Measurements from ENCODE around the gene CRTAP.
"Not testable (repeated sequence)": the region's sequence is repeated elsewhere in the genome, so short reads cannot be mapped to it uniquely, and the experiment has no call there.

The CRTAP gene

DNA sequence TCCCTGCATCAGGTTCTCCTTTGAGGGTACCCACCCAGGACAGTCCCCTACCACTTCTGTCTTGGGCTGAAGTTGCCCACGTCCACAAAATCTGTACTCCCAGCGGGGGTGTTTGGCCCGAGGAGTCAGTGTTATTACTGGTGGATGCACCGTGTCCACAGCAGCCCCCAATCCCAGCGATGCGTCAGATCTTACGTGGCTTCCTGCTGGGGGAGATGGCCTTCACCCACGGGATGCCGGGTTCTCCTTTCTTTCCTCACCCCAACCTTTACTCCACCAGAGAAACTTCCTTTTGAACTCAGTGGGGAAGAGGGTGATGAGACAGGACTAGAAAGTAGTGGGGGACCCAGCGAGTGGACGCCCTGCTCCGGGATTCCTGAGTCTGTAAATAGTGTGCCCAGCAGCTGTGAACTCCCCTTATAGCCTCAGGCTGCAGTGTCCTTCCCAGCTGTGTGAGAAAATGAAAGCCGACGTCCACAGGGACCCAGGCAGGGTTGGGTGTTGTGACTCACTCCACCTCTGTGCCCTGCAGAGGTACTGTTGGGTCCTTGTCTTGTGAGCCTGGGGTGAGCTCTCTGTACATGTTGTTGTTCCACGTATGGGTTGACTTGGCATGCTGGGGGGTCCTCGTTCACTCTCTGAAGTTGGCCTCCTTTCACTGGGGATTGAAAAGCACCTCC is 31.5 kb downstream of the CRTAP start:
- DNase-seq, result no peak

DNA sequence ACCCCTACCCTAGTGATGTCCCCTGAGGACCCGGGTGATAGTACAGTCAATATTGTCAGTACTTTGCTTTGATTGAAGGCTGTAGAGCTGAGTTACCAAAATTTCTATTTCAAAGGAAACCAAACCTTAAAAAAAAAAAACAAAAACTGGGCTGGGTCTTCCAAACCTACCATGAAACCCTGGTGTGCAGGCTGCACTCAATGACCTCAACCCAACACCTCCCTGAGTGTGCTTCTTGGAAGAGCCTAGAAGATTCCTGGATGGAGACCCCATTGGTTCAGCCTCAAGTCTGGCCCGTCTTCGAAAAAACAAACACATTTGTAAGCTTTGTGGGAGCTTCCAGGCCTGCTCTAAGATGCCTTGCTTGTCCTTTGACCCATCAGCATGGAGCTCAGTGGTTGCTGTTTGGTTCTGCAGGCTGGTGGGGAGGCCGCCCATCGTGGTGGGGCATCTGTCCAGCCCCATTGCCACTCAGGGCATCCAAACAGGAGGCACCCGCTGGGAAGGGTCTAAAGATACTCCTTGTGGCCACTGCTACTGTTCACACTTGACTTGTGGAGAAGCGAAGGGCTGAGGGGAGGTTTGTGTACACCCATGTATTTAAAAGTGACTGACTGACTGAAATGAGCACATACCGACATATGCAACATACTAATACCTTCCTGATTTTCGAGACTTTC is 32.2 kb downstream of the CRTAP start:
- DNase-seq, result no peak

DNA sequence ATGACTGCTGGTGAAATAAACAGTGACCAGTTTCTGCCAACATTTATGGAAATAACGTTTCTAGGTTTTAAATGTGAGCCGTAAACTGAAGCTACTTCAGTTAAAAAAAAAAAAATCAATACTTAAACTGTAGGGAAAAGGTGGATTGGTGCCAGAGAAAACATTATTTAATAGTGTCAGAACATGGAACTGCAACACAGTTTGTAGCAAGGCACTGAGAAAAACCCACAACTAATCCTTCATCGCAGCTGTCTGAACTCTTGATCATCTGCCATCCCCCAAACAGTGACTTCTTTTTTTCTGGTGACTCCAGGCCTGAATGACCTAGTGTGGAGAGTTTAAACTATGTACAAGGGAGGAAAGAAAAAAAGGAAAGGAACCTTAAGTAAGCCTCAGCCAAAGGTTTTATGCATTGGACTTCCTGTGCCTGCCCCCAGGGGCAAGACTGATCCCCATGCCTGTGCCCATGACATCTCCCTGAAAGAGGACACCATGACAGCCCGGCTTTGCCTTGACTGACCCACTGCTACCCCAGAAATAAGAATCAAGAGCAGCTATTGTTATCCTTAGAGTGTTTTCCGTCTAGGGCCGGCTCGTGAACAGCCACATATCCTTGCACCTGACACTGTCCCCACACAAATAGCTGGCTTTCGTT is 33.1 kb downstream of the CRTAP start:
- no peak for DNase-seq

DNA sequence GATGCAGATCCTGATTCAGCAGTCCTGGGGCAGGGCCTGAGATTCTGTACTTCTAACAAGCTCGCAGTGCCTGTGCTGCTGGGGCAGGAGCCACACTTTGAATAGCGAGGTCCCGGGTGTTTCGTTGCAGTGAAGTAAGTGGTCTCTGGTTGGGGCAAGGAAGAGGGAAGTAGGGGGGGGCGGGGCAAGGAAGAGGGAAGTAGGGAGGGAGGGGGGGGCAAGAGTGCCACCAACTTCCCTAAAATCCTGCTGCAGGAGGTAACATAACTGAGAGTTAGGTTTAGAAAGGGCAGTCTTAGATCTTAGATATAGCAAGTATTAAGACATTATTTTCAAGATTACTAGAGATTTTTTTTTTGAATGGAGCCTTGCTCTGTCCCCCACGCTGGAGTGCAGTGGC is 35.5 kb downstream of the CRTAP start:
- no peak for DNase-seq

DNA sequence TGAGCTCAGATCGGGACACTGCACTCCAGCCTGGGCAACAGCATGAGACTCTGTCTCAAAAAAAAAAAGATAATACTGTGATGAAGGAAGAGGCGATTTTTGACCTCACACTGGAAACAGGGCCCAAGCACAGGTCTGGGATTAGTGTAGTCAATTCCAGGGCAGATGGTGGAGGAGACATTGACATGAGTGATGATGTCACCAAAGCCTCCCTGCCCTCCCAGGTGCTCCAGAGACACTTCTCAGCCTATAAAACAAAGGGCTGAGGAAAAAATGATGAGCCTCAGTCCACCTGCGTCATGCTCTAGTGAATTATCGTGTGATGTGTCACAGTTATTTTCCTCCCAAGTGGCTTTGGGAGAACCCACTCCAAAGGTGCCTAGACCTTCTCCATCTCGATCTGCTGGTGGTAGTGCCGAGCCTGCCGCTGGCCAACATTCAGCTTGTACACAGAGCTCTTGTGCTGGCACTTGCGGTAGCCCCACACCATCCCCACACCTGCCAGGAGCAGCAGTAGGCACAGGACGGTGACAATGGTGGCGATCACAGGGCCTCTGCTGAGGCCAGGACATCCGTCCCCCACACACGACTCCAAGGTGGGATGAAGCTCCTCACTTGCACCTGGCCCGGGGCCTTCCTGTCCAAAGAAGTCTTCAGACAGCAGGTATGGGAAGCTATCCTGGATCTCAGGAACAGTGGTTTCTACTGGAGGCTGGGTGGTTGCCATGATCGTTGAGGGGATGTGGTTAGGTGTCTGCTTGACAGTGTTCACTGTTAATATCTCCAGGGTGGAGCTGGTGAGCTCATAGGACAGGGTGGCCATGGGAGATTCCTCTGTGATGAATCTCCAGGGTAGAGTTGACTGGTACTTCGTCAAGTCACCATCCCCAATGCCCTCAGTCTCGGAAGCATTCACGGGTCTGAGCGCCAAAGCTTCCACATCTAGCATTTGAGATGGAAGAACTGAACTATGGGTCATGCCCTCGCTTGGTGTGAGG is 38.8 kb downstream of the CRTAP start:
- no peak for DNase-seq

DNA sequence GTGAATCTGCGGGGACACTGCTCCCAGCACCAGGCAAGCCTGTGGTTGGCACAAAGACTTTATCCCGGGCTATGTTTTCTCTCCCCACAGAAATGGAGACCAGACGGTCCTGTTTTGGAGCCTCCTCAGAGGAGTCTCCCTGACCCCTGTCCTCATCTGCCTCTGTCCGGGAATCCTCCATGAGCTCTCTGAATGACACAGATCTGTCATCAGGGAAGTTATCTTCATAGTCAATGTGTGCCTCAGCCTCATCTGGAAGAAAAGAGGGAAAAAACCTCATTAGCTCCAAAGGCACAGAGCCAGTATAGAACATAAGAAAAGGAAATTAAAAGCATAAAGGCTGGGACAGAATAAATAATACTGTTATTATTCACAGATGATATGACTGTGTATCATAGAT is 40.0 kb downstream of the CRTAP start:
- DNase-seq, result no peak

DNA sequence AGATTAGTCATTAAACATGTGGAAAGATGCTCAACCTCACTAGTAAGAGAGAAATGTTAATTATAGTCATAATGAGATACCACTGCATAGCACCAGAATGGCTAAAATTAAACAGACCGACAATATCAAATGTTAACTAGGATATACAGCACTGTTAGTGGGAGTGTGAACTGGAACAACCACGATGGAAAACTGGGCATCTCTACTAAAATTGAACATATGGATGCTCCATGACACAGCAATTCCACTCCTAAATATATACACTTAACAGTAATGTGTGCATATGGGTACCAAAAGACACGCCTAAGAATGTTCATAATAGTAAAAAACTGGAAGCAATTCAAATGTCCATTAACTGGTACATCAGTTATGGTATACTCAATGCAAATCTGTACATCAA is 41.5 kb downstream of the CRTAP start:
- no peak for DNase-seq

DNA sequence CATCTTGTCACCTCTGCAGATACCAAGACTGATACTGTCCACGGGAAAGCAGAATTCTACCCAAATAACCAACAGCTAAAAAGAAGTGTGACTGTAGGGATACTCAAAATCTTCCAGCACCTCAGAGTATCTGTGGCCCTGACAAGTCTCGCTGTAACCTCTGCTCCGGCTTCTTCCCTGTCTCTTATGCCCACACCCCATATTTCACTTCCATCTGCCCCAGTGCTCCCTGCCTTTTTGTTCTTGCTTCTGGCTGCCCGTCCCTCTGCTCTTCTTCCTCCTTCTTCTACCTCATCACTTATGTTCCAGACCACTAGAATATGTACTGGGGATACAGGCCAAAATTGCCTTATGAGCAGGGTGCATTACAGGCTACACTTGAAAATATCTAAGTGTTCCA is 45.4 kb downstream of the CRTAP start:
- DNase-seq, result no peak

DNA sequence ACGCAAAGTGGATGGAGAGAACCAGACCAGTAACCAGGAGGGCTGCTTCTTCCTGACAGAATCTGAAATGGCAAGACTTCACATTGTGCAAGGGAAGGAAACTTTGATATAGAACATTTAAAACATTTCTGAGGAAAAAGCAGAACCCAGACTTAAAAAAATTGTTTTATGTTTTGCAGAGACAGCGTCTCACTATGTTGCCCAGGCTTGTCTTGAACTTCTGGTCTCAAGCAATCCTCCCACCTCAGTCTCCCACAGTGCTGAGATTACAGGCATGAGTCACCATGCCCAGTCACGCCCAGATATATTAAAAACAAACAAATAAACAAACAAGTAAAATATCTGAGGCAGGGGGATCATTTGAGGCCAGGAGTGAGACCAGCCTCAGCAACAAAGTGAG is 46.2 kb downstream of the CRTAP start:
- DNase-seq, result no peak

DNA sequence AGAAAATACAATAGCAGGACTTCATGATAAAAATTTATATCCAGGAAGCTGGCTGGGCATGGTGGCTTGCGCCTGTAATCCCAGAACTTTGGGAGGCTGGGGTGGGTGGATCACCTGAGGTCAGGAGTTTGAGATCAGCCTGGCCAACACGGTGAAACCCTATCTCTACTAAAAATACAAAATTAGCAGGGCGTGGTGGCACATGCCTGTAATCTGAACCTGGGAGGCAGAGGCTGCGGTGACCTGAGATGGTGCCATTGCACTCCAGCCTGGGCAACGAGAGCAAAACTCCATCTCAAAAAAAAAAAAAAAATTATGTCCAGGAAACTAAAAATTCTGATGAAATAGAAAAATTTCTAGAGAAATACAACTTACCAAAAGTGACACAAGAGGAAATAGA is 48.8 kb downstream of the CRTAP start:
- DNase-seq, result not testable (repeated sequence)

DNA sequence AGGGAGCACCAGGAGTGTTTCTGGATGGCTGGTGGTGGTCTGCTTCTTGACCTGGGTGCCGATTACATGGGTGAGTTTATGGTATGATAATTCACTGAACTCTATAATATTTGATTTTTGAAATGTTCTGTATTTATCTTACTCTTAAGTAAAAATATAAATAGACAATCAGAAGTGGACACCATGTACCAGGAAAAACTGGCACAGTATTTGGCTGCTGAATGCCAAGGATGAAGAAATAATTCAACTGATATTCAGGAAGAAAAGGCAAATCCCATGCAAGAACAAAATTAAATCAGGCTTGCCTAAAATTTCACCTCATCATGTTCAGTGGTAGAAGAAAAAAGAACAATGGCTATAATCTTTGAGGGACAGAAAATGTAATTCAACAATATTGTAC is 51.6 kb downstream of the CRTAP start:
- no peak for DNase-seq

DNA sequence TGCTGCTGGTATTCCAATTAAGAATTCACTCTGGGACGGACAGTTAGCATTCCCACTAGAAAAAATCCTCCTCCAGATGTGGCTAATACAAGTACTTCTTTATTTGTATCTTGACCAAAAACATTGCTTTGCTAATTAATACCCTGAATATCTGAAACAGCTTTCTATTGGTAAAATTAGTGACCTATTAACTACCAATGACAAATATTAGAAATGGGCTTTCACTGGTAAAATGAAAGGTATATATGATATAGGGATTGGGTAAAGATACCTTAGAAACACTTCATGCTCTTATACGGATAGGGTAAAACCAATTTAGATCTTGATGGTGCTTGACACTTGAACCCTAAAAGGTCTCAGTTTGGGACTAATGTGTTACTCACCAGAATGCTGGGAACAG is 52.3 kb downstream of the CRTAP start:
- no peak for DNase-seq

DNA sequence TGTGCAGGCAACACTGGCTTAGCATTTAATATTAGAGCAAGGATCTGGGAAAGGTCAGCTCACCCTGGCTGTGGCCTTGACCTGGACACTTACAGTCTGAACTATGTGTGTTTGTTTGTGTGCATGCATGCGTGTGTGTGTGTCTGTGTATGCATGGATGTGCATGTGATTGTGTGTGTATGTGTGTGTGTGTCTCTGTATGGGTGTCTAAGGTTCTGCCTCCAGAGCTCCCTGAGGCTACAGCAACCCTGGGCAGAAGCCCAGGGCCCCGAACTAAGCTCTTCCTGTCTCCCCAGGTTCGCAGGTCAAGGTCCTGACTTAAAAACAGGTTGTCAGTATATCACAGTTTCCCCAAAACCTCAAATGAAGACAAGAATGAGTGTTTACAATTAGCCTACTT is 53.5 kb downstream of the CRTAP start:
- no peak for DNase-seq

DNA sequence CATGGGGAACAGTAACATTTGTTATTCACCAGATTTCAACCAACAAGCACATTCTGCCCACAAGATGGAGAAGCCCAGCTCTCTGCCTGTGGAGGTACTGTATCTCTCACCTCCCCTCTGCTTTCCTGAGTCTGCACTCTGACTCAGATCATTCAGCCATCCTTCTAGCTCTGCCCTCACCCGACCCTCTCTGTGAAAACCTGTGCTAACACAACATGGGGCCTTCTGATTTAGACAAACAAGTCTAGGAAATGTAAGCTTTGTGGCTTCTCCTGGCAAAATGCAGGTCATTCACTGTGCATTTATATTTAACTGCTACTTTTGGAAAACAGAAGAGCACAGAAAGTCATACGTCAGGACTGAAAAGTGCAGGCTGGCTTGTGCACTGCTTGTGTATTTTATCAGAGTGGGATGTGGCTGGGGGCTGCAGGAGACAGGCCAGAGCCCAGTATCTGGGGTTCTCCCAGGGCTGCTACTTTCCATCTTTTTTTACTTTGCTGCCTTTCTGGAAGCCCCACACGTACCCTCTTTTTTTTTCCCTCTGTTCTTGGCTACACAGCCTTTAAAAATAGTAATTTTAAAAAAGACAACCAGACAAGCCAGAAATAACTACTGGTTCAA is 54.0 kb downstream of the CRTAP start:
- no peak for DNase-seq

DNA sequence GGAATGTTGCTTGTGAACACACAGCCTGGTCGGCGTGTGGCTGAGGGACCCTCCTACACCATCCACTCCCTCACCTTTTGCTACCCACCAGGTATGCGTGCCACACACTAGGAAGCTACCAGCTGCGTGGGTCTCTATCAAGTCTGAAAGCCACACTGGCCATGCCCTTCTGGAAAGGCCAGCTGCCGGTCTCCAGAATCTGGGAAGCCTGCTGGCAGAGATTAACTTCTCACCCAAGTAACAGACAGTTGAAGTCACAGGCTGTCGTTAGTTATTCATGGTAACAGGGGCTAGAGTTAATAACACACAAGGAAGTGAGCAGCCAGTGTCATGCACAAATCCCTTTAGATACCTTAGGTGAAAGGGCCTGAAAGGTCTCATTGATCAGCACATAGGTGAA is 56.7 kb downstream of the CRTAP start:
- DNase-seq, result no peak

DNA sequence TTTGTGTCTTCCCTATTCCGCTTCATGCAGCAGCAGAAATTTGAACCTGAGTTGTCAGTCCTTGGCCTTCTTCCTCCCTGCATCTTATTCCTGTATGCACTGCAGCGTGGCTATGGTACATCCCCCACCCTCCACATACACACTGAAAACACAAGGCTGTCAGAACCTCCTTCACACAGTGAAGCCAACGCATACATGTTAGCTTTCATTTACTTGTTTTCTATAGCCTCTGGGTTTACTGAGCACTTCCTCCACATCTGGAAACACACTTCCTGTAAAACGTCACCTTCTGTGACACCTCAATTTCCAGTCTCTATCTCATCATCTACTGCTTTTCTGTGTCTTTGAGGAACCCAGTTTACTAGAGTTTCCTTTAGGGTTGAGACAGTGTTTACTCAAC is 57.8 kb downstream of the CRTAP start:
- DNase-seq, result no peak

DNA sequence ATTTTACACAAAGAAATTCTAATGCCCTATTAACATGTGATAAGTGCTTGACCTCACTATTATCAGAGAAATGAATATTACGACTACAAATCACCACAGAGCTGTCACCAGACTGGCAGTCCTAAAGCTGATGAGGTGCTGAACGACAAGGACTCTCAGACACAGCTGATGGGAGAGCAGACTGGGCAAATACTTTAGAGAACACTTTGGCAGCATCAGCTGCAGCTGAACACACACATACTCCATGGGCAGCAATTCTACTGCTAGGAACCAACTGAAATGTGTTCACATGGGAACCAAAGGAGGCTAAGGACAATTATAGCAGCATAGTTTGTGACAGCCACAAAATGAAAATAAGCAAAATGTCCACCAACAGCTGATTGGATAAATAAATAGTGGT is 59.3 kb downstream of the CRTAP start:
- no peak for DNase-seq

DNA sequence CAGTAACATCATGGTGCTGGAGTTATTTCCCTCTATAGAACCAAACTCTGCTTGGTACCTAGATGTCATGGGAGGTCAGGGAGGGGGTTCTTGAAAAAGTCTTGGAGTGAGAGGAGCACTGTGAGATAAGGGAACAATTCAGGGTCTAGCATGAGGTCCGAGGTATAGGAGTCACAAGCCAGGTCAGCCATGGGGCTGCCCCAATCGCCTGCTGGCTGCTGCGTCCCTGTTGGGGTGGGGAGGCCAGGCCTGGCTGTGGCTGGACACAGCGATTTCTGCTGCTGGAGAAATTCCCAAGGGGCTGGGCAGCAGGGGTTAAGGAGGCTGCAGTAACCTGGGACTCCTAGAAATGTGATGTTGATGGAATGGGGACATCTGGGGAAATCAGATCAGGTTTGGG is 59.9 kb downstream of the CRTAP start:
- DNase-seq, result no peak

DNA sequence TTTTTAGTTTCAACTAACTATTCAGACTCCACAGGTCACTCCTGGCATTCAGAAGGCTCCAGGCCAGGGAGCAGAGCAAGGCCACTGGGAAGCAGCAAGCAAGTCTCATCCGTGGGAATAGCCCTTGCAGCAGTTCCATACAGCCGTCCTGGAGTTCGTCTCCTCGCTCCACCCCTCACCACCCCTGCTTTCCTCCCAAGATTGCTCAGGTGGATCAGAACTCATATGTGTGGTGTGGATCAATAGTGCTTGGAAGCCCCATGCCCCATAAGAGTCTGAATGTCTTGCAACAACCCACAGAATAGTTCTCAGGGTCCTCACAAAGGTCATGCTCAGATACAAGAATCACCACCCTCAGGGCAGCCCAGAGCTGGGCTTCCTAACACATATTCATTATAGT is 60.3 kb downstream of the CRTAP start:
- DNase-seq, result no peak

DNA sequence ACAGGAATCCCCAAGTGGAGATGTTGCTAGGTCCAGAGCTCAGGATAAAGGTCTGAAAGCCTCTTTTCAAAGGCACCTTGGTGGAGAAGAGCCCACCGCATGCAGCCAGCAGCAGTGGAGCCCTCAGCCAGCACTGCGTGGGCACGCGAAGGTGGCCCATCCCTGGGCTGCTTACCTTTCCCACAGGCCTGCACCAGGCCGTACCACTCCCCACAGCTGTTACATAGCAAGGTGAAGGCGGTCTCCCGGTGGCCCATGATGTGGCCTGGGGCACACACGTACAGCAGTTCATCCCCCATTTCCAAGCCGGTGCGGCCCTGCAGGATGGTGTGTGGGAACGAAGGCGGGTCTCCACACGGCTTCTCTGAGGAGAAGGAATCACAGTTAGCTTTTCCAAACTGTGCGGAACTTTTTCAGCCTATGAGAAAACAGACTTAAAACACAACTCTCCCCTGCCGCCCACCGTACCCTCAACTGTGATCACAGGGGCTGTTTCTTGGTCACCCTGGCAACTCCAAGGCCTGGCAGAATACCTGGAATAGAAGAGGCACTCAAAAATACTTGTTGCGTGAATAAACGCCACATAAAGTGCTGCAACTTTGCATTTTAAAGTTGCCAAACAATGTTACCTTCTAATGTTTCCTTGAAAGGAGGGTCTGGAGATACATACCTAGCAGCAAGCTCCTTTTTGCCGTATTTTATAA is 61.0 kb downstream of the CRTAP start:
- DNase-seq, result no peak

DNA sequence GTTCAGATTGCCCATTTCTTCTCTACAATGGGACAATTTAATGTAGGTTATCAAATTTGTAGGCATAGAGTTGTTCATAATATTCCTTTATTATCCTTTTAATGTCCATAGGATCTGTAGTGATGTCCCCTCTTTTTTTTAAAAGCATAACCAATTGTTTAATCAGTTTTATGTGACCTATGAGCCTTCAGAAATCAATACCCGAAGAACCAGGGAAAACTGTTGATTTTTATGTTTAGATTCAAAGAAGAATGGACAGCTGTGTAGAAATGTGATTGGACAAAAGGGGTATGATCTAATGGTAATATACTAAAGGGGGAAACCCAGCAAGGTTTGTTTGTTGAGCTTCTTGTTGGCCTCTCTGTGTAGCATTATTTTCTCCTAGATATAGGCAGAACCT is 65.3 kb downstream of the CRTAP start:
- DNase-seq, result no peak

DNA sequence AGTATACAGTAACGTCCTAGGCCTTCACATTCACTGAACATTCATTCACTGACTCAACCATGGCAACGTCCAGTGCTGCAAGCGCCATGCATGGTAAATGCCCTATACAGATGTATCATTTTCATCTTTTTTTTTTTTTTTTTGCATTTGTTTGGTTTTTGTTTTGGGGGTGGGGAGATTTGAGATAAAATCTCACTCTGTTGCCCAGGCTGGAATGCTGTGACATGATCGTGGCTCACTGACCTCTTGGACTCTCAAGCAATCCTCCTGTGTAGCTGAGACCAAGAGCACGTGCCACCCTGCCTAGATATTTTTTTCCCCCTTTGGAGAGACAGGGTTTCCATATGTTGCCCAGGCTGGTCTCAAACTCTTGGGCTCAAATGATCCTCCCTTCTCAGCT is 67.4 kb downstream of the CRTAP start:
- no peak for DNase-seq
